NCI-H82 treated with DMSO at 0.1 percent for 48 hours (cell line): ENCODE measurements around the gene IER3.
A peak's percentile ranks its signal among the peaks of the same experiment; 100 is the strongest.

Source experiments
- DNase-seq: peaks from one replicate; lab custom pipeline; 2025; ENCODE audit not compliant: unreplicated experiment; lab: John Stamatoyannopoulos, UW

The IER3 gene, protein sequence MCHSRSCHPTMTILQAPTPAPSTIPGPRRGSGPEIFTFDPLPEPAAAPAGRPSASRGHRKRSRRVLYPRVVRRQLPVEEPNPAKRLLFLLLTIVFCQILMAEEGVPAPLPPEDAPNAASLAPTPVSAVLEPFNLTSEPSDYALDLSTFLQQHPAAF

DNA sequence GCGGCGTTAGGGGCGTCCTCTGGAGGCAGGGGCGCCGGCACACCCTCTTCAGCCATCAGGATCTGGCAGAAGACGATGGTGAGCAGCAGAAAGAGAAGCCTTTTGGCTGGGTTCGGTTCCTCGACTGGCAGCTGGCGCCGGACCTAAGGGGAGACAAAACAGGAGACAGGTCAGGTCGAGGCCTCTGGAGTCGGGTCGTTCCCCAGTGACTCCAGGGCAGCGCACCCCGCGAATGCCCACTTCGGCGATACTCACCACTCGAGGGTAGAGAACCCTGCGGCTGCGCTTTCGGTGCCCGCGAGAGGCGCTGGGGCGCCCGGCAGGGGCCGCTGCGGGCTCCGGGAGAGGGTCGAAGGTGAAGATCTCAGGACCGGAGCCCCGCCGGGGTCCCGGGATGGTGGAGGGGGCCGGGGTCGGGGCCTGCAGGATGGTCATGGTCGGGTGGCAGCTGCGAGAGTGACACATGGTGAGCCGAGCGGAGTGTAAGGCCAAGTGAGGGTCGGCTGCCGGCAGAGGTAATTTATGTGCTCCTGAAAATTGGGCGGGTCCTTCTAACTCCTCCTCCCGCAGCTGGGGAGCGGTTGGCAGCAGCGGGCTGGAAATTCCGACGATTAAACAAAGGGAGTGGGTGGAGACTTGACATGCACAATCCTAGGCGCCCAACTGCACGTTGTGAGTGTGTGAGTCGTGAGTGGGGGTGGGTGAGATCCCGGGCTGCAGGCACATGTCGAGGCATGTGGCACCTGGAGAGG is at the start of gene IER3:
TSS of gene IER3 (minus strand) at position 494 of the 752 bp plus-strand sequence. CDS start at position 465, 29 bp downstream.
- peak; percentile 27 for DNase-seq

DNA sequence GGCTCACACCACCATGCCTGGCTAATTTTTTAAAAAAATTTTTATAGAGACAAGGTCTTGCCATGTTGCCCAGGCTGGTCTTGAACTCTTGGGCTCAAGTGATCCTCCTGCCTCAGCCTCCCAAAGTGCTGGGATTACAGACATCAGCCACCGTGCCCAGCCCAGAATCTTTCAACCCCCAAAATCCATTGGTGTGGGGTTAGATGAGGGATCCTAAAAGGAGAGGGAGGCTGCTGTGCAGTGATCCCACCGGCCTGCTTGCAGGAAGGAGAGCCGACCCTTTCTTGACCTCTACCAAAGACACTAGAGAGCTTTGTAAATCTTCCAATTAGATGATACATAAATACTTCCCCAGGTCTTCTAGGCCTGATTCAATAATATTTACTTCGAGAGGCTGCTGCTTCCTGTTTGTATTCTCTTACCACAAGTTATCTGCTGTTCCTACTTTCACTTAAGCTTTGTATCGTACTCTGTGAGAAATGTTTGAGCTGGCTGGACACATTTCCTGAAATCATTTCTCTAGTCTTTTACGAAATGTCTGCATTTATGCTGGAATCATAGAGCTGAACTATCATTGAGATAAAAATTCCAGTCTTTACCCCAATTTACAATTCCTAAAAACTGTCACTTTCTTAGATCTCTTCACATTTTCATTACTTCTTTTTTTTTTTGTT is 49.3 kb upstream of the IER3 start:
- DNase-seq: no peak

DNA sequence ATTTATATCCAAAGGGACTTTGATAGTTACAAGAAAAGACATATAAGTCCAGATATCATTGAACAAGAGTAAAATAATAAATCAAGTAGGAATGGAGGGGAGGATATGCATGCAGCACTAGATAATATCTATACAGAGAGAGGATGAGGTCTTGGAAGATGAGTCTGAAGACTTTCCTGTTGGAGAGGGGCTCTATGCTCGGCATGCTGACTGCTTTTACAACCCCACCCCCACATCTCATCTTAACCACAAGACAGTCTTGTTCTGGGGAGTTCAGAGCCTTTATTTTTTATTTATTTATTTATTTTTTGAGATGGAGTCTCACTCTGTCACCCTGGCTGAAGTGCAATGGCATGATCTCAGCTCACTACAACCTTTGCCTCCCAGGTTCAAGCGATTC is 48.4 kb upstream of the IER3 start:
- no peak for DNase-seq

DNA sequence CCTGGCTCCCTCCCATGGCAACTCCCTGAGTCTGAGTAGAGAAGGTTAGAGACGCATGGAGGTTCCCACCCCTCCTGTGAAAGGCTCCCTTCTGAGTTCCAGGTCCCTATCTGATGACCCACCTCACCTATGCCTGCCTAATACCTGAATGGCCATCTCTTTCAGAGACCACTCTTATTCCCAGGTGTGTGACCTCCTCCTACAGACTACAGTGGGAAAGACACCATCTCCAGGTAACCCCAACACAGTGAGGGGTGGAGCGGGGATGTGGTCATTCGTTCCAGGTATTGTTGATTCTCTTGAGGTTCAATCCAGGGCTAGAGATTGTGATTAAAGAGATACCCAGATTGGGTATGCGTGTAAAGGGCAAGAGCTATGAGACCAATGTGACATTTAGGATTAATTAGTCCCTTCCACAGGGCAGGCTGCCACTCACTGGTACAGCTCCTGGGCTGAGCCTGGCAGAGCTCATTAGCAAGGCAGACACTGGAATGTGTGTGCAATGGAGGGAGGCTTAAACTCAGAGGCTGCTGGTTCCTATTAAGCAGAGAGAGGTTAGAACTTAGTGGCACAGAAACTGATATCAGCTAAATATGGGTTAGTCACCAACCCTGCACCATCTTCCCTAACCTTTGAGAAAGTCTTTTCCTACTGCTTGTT is 46.5 kb upstream of the IER3 start:
- no peak for DNase-seq

DNA sequence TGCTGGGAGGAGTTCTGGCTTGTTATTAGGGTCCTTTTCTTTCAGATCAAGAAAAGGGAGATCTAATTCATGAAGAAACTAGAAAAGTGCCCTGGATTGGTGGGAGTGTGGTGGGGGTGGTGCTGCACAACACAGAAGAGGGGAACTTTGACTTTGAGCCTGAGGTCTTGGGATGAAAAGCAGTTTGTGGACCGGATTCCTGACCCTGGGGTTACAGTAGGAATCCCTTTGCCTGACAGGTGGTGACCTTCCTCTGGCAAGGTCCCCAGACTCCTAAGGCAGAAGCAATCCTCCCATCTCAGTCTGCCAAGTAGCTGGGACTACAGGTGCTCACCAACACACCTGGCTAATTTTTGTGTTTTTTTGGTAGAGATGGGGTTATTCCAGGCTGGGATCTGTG is 45.3 kb upstream of the IER3 start:
- no peak for DNase-seq

DNA sequence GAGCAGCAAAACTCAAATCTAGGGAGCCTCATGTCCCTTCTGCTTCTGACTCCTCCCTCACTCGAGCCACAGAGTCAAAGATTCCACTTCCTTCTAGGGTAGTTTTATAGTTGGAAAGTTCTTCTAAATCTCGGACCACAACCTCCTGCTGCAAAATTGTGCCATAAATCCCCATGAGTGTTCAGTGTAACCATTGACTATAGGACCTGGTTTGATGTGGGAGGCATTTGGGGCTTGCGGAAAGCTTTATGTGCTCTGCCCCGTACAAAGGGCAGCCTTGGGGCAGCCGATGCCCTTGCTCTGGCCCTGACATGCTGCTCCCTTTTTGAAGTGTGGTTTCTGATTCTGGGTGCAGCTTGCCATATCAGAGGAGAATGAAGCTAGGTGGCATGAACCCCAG is 43.6 kb upstream of the IER3 start:
- no peak for DNase-seq

DNA sequence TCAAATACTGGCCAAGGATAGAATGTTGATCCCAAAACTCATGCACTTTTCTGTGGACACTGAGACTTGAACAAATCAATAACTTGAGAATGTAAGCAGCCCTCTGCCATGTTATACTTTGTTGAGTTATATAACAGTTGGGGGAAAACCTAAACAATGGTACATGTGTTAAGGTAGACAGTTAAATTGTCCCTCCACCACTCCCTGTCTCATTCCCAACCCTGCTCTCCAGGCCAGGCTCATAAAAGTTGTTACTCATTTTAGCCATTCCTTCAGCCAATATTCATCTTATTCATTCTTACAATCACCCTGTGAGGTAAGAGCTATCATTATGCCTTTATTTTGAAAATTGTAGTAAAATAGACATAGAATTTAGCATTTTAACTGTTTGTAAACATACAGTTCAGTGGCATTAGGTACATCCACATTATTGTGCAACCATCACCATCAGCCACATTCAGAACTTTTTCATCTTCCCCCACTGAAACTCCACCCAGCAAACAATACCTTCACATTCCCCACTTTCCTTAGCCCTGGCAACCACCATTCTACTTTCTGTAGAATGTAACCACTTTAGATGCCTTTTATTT is 38.2 kb upstream of the IER3 start:
- no peak for DNase-seq

DNA sequence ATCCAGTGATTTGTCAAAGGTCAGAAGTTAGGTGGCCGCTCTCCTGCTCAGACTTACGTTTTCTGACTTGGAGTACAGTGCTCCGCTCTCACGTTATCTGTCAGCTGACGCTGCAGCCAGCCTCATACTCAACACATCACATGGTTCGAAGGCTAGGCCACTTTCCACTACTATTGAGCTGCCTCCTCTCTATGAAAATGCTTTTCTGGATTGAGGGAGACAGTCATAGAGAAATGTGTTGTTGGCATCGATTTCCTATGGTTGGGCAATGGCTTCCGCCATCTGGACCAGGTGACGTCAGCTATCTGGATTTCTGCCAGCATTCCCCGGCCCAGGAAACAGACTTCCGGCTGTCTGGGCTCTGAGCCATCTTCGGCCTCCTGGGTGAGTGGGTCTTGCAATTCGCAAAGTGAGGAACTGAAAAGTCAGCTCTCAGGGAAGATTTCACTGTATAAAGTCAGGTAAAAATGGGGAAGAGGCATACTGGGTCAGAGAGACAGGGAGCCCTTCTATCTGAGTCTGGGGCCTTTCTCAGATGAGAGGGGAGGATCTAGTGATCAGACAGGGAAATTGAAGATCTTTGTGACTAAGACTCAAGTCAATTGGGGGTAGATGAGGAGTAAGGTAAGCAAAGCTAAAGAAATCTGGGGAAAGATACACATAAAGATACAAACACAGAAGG is 37.5 kb upstream of the IER3 start:
- DNase-seq: peak; percentile 28

DNA sequence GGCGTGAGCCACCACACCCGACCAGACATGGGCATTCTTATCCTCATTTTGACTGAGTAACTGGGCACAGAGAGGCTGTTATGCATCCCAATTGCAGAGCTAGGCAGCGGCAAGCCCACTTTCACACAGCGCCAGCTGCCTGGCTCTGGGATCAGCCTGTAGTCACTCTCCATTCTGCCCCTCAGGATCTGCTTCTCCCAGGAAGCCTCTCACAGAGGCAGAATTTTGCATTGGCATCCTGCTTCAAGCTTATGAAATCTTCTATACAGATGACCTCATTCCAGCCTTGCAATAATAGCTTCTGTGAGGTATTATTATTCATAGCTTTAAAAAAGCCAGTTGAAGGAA is 37.0 kb upstream of the IER3 start:
- DNase-seq: no peak

DNA sequence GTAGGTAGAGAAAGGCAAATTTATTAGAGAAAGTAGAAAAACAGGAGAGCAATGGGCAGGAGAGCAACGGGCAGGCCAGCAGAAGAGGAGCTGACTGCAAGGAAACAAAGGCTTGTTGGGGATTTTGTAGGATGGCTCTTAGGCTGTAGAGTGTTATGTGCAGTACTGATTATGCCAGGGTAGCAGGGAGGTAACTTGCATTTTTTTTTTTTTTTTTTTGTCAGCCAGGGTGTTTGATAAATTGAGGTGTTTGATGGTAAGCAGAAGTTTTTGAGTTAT is 36.2 kb upstream of the IER3 start:
- no peak for DNase-seq

DNA sequence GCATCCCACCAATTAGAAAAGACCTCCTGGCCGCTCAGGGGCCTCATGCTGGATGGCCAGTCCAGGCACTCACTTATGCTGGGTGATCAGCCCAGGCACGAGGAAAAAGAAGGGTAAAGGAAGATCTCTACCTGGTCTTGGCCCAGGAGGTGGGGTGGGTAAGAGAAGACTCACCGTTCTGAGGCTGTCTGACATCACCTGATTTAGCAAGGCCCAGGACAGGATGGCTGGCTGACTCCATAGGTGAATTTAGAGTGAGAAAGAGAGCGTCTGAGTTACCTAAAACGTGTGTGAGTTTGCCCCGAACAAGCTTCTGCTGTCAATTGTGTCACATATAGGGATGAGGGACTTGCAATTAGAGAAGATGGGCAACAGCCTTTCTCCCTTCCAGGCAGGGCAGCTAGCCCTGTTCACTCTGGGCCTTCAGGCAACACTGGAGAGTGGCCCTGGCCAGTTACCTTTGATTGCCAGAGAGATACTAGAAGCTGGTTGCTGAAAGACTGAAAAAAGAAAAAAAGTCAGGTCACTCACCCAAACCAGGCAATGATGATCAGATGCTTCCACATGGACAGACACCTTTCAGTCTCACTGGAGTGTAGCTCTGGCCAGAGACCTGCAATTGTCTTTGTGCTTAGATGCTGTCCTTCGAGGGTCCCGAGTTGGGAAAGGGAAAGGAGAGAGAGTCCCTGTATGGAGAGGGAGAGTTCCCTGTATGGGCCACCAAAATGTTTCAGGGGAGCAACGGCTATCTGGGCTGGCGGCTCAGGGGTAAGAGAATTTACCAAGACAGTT is 35.7 kb upstream of the IER3 start:
- no peak for DNase-seq

DNA sequence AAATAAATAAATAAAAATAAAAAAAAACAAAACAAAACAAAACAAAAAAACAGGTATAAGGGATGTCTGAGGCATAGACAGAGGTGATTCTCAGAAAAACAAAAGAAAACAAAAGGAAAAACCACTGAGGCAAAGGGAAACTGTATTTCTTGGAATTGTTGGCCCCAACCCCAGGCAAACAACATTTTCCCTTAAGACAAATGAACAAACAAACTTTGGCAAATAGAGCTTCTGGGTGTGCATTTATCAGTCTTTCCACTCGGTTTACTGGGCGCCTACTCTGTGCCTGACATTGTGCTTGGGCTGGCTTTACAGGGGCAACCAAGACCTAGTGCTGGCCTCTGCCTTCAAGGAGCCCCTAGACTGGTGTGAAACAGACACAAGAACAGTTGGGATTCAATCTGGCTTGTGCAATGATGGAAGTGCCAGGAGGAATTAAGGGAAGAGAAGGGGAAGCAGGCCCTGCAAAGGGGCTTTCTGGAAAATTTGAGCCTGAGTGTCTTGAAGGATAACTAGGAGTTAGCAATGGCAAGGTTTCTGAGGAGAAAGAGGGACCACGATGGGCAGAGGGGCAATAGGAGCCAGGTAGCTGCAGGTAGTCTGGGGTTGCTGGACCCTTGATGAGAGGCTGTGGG is 33.8 kb upstream of the IER3 start:
- DNase-seq: no peak

DNA sequence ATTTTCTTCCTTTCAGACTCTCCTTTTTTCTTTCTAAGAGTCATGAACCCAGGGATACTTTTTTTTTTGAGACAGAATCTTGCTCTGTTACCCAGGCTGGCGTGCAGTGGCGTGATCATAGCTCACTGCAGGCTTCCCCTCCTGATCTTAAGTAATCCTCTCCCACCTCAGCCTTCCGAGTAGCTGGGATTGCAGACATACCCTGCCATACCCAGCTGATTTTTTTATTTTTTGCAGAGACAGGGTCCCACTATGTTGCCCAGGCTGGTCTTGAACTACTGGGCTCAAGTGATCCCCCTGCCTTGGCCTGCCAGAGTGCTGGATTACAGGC is 32.8 kb upstream of the IER3 start:
- DNase-seq: no peak

DNA sequence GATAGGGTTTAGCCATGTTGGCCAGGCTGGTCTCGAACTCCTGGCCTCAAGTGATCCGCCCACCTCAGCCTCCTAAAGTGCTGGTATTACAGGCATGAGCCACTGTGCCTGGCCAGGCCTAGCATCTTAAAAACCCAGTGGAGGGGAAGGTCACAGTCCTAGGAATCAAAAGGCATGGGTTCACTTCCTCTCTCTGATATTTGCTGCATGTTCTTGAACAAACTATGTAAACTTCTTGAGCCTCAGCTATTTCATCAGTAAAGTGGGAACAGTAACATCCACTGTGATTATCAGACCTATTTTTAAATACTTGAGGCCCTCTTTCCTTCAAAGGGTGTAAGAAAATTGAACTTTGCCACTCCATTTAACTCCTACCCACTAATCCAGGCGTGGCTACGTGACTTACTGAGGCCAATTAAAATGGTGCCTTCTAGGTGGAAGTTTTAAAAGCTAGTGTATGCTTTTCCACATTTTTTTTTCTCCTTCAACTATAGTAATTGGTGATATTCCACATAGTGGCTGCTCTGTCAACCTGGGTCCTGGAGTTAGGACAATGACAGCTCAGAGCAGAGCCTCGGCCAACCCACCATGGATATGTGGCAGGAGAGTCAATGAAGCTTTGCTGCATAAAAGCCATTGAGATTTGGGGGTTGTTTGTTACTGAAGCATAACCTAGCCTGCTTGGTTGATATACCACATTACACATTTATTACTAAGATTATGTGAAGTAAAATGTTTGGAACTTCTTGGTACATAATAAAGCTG is 32.2 kb upstream of the IER3 start:
- DNase-seq: no peak

DNA sequence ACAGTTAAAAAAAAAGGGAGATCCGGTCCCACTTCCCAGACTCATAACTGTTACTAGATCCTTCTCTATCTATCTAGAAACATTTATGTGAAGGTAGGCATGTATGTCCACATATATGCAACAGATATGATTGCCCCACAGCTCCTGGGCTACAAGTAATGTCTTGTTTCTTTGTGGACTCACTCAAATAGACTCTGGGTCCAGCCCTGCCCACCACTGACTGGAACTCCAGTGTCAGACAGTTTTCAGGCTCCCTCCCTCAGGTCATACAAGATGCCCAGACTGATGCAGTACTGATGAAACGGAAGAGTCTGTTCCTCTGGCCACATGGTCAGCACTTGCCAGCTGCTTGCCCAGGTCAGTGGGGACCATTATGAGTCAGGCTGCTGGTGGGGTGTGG is 30.8 kb upstream of the IER3 start:
- no peak for DNase-seq

DNA sequence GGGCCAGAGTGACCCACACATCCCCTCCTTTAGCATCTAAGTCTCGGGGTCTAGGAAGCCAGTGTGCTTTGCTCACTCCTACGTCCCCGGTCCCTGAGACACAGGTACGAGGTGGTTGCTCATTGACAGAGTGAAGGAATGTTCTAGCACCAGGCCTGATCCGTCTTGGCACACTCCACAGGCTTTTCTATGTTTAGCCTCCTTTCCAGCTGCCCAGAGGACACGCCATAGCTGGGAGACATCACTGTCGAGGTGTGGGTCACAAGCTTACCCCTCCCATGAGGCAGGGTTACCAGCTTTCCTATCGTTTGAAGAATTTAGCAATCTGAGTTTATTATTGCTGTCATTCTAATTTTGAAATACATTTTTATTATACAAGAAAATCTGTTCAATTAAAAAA is 30.4 kb upstream of the IER3 start:
- DNase-seq: no peak

DNA sequence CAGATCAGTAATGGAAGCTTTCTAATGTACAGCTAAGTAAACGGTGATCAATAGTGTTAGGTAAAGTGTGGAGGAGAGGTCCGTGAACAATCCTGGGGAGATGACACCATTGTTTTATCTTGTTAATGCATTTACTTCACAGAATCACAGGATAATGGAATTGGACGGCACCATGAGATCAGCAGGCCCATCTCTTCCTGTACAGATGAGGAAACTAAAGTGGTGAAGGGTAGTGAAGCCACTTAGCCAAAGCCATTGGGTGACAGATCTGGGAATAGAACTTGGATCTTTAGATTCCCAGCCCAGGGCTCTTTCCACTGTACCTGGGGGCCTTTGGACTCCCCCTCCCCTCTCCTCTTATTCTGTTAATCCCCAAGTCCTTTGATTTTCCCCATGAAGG is 26.2 kb upstream of the IER3 start:
- no peak for DNase-seq

DNA sequence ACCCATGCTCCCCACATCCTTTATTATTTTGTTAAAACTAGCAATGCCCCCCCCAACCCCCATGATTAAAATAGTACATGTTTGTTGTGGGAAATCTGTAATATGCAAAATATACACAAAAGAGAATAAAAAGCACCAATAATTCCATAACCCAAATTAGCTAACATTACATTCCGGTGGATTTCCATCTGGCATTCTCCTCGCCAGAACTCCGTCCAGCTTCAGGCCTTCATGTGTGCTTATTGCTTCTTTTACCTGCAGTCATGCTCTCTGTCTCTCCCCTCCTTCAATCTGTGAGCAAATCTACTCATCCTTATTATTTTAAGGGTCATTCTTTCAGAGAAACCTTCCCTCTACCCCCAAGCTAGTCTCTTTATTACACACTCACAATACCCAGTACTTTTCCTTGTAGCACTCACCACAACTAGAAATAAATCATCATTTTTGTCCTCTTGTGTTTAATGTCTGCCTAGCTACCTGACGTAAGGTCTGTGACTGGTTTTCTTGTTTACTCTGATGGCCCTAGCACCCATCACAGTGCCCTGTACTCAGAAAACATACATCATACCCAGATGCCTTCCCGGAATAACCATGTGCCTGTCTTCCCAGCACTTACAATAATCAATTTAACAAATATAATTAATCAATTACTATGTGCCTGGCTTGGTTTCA is 25.6 kb upstream of the IER3 start:
- no peak for DNase-seq
